Thyroid gland (tissue), 4 donors: ENCODE results near the gene RASSF8. TPM values are rescaled to one million over a fixed set of nuclear protein-coding genes. Genes with fewer than 3 reads are reported as not detected.

Source experiments
- DNase-seq, 2 donors: peaks; one replicate each; pipeline ENCODE4 v3.0.0-alpha.2; 2019
- H3K27ac ChIP-seq, 3 donors: fragments of 200-600 bp; sonication (generic); 1 replicate in 2 of 3; 2 replicates in 1 of 3; pipeline ENCODE4 v1.5.1; 2016 to 2019; ENCODE audit warnings: mild to moderate bottlenecking in 1 of 3, moderate library complexity in 1 of 3
- H3K27me3 ChIP-seq: fragments of 200-600 bp; sonication (generic); one replicate; pipeline ENCODE4 v1.5.1; 2019
- H3K36me3 ChIP-seq, 2 donors: fragments of 200-600 bp; sonication (generic); one replicate each; pipeline ENCODE4 v1.5.1; 2016 to 2019
- H3K4me1 ChIP-seq, 2 donors: fragments of 200-600 bp; sonication (generic); one replicate each; pipeline ENCODE4 v1.5.1; 2017 to 2019
- H3K4me3 ChIP-seq, 3 donors: fragments of 200-600 bp; sonication (generic); replicated peaks in 1 of 3; 1 replicate in 2 of 3; 2 replicates in 1 of 3; pipeline ENCODE4 v1.5.1; 2016; ENCODE audit warnings: mild to moderate bottlenecking in 1 of 3
- H3K9me3 ChIP-seq: fragments of 200-600 bp; sonication (generic); one replicate; pipeline ENCODE4 v1.5.1; 2017
- CTCF ChIP-seq, 6 experiments: fragments of 200-600 bp in 3 of 6; fragments of 450-650 bp in 3 of 6; sonication (generic) in 3 of 6; IDR thresholded peaks; one replicate each; pipeline ENCODE4 v1.5.1; 2016 to 2019; ENCODE audit warnings: antibody characterized with exemption in 6 of 6, mild to moderate bottlenecking in 2 of 6, inconsistent platforms in 1 of 6, moderate library complexity in 1 of 6
- POLR2A ChIP-seq, 2 donors: fragments of 450-650 bp; IDR thresholded peaks; one replicate each; pipeline ENCODE4 v1.6.1; 2017; ENCODE audit warnings: antibody characterized with exemption in 2 of 2, mild to moderate bottlenecking in 2 of 2, moderate library complexity in 1 of 2
- WGBS, 2 donors: methylation state at CpG; one replicate each; pipeline ENCODE4 v1.1.5; 2017; 5-methylcytosine and 5-hydroxymethylcytosine counted together
- intact Hi-C: fragments of 100-400 bp; cut with DNase I; formaldehyde crosslinking; loops from one replicate; pipeline ENCODE4 v1.15.1; 2023
- total RNA-seq, 4 donors: library from RNA; depleted of rRNA; stranded (reverse); fragments of >200 nt; gene quantifications; one replicate each; pipeline ENCODE4 v1.2.3, GENCODE V29; 2016

RASSF8 gene
- total RNA-seq, 4 donors from 2014 or later = 20.1 to 69.1 (median 33.5) TPM

DNA sequence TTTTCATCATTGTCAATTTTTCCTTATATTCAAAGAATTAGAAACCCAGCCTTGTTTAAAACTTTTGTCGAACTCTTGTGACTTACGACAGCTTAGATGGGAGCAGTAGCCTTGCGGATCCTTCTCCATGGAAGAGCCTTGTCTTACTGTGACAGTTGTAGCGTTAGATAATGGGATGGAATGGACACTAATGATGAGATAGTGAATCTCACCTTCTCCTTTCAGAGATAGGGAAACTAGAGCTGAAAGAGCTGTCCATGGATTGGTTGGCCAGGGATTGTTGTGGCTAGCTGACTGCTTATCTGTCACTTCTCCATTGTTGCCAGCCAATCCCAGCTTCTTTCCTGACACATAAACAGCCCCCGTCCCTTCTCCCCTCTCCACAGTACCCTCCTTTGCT, 107.0 kb downstream of the RASSF8 start:
- no peak for DNase-seq
- WGBS, 2 donors = 96 to 99% methylated on average over 5 of the region's 5 CpGs
- Histone ChIP-seq H3K4me1 (no peaks in the 10 kb centered on the region), H3K9me3 (no peaks in the 10 kb centered on the region), H3K36me3 (no peaks in the 10 kb centered on the region), H3K27me3 (no peaks in the 10 kb centered on the region), H3K27ac (no peak overlapping the region), H3K4me3 (no peak overlapping the region)
- intact Hi-C loops = no loop called here
- TF ChIP-seq POLR2A (IDR thresholded peaks at IDR 0.05) = no peak
- no peak for TF ChIP-seq CTCF (IDR thresholded peaks at IDR 0.05)

DNA sequence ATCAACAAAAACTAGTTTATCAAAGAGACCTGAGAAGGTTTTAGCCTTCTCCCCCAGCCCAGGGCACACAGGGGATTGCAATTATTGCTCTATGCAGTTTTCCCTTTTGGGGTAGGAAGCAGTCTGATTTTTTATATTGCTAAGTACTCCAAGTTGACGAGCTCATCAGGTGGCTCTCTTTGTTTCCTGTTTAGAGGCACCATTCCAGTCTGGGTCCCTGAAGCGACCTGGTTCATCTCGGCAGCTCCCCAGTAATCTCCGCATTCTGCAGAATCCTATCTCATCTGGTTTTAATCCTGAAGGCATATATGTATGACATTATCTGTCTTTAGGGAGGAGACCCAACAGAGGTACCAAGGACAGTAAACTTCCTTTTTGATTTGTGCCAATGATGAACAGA, 110.0 kb downstream of the RASSF8 start:
- no peaks in the 10 kb centered on the region for H3K9me3 ChIP-seq
- DNase-seq = no peak
- H3K36me3 ChIP-seq = no peaks in the 10 kb centered on the region
- 97 to 98% methylated on average over 4 of the region's 4 CpGs for WGBS, 2 donors
- H3K27me3 ChIP-seq = no peaks in the 10 kb centered on the region
- intact Hi-C loops = no loop called here
- no peak for TF ChIP-seq CTCF (IDR thresholded peaks at IDR 0.05)
- no peak for TF ChIP-seq POLR2A (IDR thresholded peaks at IDR 0.05)
- H3K4me1 ChIP-seq = no peaks in the 10 kb centered on the region
- H3K4me3 ChIP-seq = no peak overlapping the region
- H3K27ac ChIP-seq = no peak overlapping the region

DNA sequence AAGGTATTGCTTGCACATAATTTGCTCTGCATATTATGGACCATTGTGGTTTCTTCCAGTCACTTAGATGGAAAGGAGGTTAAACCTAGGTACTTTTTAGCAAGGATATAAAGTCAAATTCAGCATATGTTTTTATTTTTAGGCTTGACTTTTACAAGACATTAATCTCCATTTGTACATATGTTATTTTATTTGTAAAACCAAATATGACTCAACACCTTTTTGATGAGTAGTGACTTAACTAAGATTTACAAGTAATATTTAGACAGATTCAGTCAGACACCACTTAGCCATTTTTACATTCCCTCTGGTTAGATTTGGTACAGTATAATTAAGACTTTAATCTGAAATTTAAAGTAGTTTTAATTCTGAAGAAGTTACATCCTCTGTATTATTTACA, 111.3 kb downstream of the RASSF8 start:
- intact Hi-C loops = no loop called here

GRCh38 chr12:26077915-26078702, 119.6 kb downstream of the RASSF8 start:
- Histone ChIP-seq H3K36me3 (no peaks in the 10 kb centered on the region), H3K4me3 (no peak overlapping the region), H3K4me1 (no peaks in the 10 kb centered on the region), H3K27me3 (no peaks in the 10 kb centered on the region), H3K27ac (no peak overlapping the region), H3K9me3 (no peaks in the 10 kb centered on the region)
- no peak for DNase-seq
- intact Hi-C loops = no loop called here
- WGBS, 2 donors = 93 to 96% methylated on average over 2 of the region's 2 CpGs
- no peak for TF ChIP-seq POLR2A (IDR thresholded peaks at IDR 0.05)
- no peak for TF ChIP-seq CTCF (IDR thresholded peaks at IDR 0.05)

More for the DNA sequence above, 111.3 kb downstream of the RASSF8 start:
- TF ChIP-seq POLR2A (IDR thresholded peaks at IDR 0.05) = no peak
- no peak for TF ChIP-seq CTCF (IDR thresholded peaks at IDR 0.05)
- no peaks in the 10 kb centered on the region for H3K4me1 ChIP-seq
- DNase-seq = no peak
- H3K9me3 ChIP-seq = no peaks in the 10 kb centered on the region
- H3K27me3 ChIP-seq = no peaks in the 10 kb centered on the region
- no peaks in the 10 kb centered on the region for H3K36me3 ChIP-seq
- H3K4me3 ChIP-seq = no peak overlapping the region
- H3K27ac ChIP-seq = no peak overlapping the region

GRCh38 chr12:26080911-26081310, 122.4 kb downstream of the RASSF8 start:
- no peak overlapping the region for H3K27ac ChIP-seq
- 93 to 95% methylated on average over 1 of the region's 1 CpG for WGBS, 2 donors
- H3K4me1 ChIP-seq = no peaks in the 10 kb centered on the region
- intact Hi-C loops = no loop called here
- no peaks in the 10 kb centered on the region for H3K36me3 ChIP-seq
- TF ChIP-seq POLR2A (IDR thresholded peaks at IDR 0.05) (no peak), CTCF (IDR thresholded peaks at IDR 0.05) (no peak)
- H3K27me3 ChIP-seq = no peaks in the 10 kb centered on the region
- H3K9me3 ChIP-seq = no peaks in the 10 kb centered on the region
- no peak for DNase-seq
- no peak overlapping the region for H3K4me3 ChIP-seq
